CD4-positive, alpha-beta T cell (primary cell): ENCODE data around the gene GNG4. TPM values are rescaled to one million over a fixed set of nuclear protein-coding genes. Genes with fewer than 3 reads are reported as not detected.
"Not testable (repeated sequence)": the region's sequence is repeated elsewhere in the genome, so short reads cannot be mapped to it uniquely, and the experiment has no call there.

Experiments
- ATAC-seq: fragments of 200-7000 bp; cut with Tn5 transposase; one replicate; pipeline ENCODE4 v1.10.0; 2022; ENCODE audit warnings: mild to moderate bottlenecking; ENCODE audit not compliant: poor library complexity
- CTCF ChIA-PET: fragments of 350-600 bp; sonication (Branson Sonifier 250); formaldehyde crosslinking; loops from one replicate; lab custom pipeline; 2021; ENCODE audit warnings: antibody characterized with exemption, inconsistent platforms; lab: Charles Lee
- POLR2A ChIA-PET: fragments of 350-600 bp; sonication (Branson Sonifier 250); formaldehyde crosslinking; loops from one replicate; lab custom pipeline; 2021; ENCODE audit warnings: antibody characterized with exemption, inconsistent platforms; lab: Charles Lee
- DNase-seq, 14 experiments: peaks; one replicate each; pipeline ENCODE4 v3.0.0-alpha.2; 2013 to 2020; ENCODE audit warnings: mixed read lengths in 2 of 14
- H3K27ac ChIP-seq, 2 donors: one replicate each; pipeline versions ENCODE4 v1.5.1 to v1.7.0; 2013; ENCODE audit warnings: low read length in 2 of 2, low read depth in 1 of 2, mild to moderate bottlenecking in 1 of 2
- H3K27me3 ChIP-seq, 2 experiments: 1 replicate in 1 of 2; 2 replicates in 1 of 2; pipeline versions ENCODE4 v1.6.1 to v1.7.0; 2013; ENCODE audit warnings: low read length in 2 of 2, control low read depth in 1 of 2, mild to moderate bottlenecking in 1 of 2, moderate library complexity in 1 of 2; ENCODE audit not compliant: insufficient read depth in 2 of 2, control insufficient read depth in 1 of 2
- H3K36me3 ChIP-seq: one replicate; pipeline ENCODE4 v1.6.1; 2013; ENCODE audit warnings: low read length, control low read depth; ENCODE audit not compliant: insufficient read depth
- H3K4me1 ChIP-seq: one replicate; pipeline ENCODE4 v1.6.1; 2013; ENCODE audit warnings: low read length, control low read depth; ENCODE audit not compliant: insufficient read depth
- H3K4me3 ChIP-seq: one replicate; pipeline ENCODE4 v1.5.1; 2013; ENCODE audit warnings: mild to moderate bottlenecking, low read length, moderate library complexity
- H3K9me3 ChIP-seq, 2 experiments: 1 replicate in 1 of 2; 2 replicates in 1 of 2; pipeline versions ENCODE4 v1.6.1 to v1.7.0; 2013; ENCODE audit warnings: low read length in 2 of 2, mild to moderate bottlenecking in 2 of 2, control low read depth in 1 of 2, moderate library complexity in 1 of 2; ENCODE audit not compliant: control insufficient read depth in 1 of 2, insufficient read depth in 1 of 2
- H3K27ac Mint-ChIP-seq: one replicate; pipeline ENCODE4 v1.8.0; 2020; ENCODE audit warnings: mixed read lengths
- H3K27me3 Mint-ChIP-seq: one replicate; pipeline ENCODE4 v1.8.0; 2021; ENCODE audit warnings: mixed read lengths
- H3K36me3 Mint-ChIP-seq: one replicate; pipeline ENCODE4 v1.8.0; 2021; ENCODE audit warnings: low read depth, mixed read lengths
- H3K4me1 Mint-ChIP-seq: one replicate; pipeline ENCODE4 v1.8.0; 2021; ENCODE audit warnings: low read depth, mixed read lengths
- H3K4me3 Mint-ChIP-seq: one replicate; pipeline ENCODE4 v1.8.0; 2020; ENCODE audit warnings: mild to moderate bottlenecking, mixed read lengths
- H3K9me3 Mint-ChIP-seq: one replicate; pipeline ENCODE4 v1.8.0; 2020; ENCODE audit warnings: mixed read lengths
- CTCF ChIP-seq: fragments of 200-600 bp; IDR thresholded peaks from one replicate; pipeline ENCODE4 v1.8.0; 2022; ENCODE audit warnings: antibody characterized with exemption, mild to moderate bottlenecking
- intact Hi-C, 2 experiments: fragments of 100-400 bp; cut with DNase I in 1 of 2; cut with micrococcal nuclease in 1 of 2; formaldehyde crosslinking; loops; one replicate each; pipeline versions ENCODE4 v1.15.1 to v1.9.0; 2023 to 2025; cut with DNase I, micrococcal nuclease
- total RNA-seq, 174 experiments: library from RNA in 2 of 174; stranded (reverse) in 2 of 174; gene quantifications; one replicate each; pipeline ENCODE4 v1.2.3 and lab custom pipeline; 2021 to 2026

The GNG4 gene
- total RNA-seq, 2 experiments from 2014 or later: not detected

- peaks cover 19% of the 10 kb centered on the region for H3K4me1 Mint-ChIP-seq
- Histone ChIP-seq H3K9me3 (no peaks in the 10 kb centered on the region), H3K4me3 (peak overlapping the region; percentile 60), H3K4me1 (peaks cover 29% of the 10 kb centered on the region), H3K27ac (peak overlapping the region; percentile 27 to 67), H3K27me3 (no peaks in the 10 kb centered on the region), H3K36me3 (no peaks in the 10 kb centered on the region)
- H3K27me3 Mint-ChIP-seq: peaks cover 21% of the 10 kb centered on the region
- no peaks in the 10 kb centered on the region for H3K9me3 Mint-ChIP-seq
- POLR2A ChIA-PET: no interaction called here
- DNase-seq (peak; percentile 28 to 88 (median 62)), ATAC-seq (peak; percentile 85)
- no peaks in the 10 kb centered on the region for H3K36me3 Mint-ChIP-seq
- peak overlapping the region; percentile 84 for H3K4me3 Mint-ChIP-seq
- CTCF ChIA-PET: interaction anchor here (1.1 kb wide), 1 partner anchor 137 kb away, joined by 5 read pairs; the partner anchor contains the start of gene B3GALNT2
- H3K27ac Mint-ChIP-seq: peak overlapping the region; percentile 78
- intact Hi-C loops: no loop called here
- no peak for TF ChIP-seq CTCF
Observed at GRCh38 chr1:235642011-235642942, 7.3 kb downstream of the GNG4 start.

GRCh38 chr1:235640580-235640979 is 9.0 kb downstream of the GNG4 start:
- Mint-ChIP-seq H3K4me1 (peaks cover 19% of the 10 kb centered on the region), H3K27ac (no peak overlapping the region), H3K36me3 (no peaks in the 10 kb centered on the region), H3K4me3 (no peak overlapping the region), H3K9me3 (no peaks in the 10 kb centered on the region), H3K27me3 (peaks cover 5% of the 10 kb centered on the region)
- TF ChIP-seq CTCF: no peak
- no peak overlapping the region for H3K4me3 ChIP-seq
- H3K27ac ChIP-seq: no peak overlapping the region
- no peaks in the 10 kb centered on the region for H3K27me3 ChIP-seq
- ChIA-PET POLR2A (no interaction called here), CTCF (no interaction called here)
- no peaks in the 10 kb centered on the region for H3K9me3 ChIP-seq
- intact Hi-C loops: no loop called here
- no peak for ATAC-seq
- H3K4me1 ChIP-seq: peaks cover 29% of the 10 kb centered on the region
- DNase-seq: peak in 1 of 14 experiments; percentile 22
- no peaks in the 10 kb centered on the region for H3K36me3 ChIP-seq

GRCh38 chr1:235639226-235640205 is 10.1 kb downstream of the GNG4 start:
- Histone ChIP-seq H3K27me3 (no peaks in the 10 kb centered on the region), H3K4me3 (no peak overlapping the region), H3K4me1 (peaks cover 29% of the 10 kb centered on the region), H3K27ac (no peak overlapping the region), H3K9me3 (no peaks in the 10 kb centered on the region), H3K36me3 (no peaks in the 10 kb centered on the region)
- TF ChIP-seq CTCF: no peak
- no peak overlapping the region for H3K4me3 Mint-ChIP-seq
- H3K4me1 Mint-ChIP-seq: peaks cover 19% of the 10 kb centered on the region
- H3K27ac Mint-ChIP-seq: no peak overlapping the region
- H3K27me3 Mint-ChIP-seq: peaks cover 4% of the 10 kb centered on the region
- no peaks in the 10 kb centered on the region for H3K9me3 Mint-ChIP-seq
- CTCF ChIA-PET: no interaction called here
- POLR2A ChIA-PET: no interaction called here
- H3K36me3 Mint-ChIP-seq: no peaks in the 10 kb centered on the region
- peak in 1 of 14 experiments; percentile 27 for DNase-seq
- no peak for ATAC-seq
- intact Hi-C loops: no loop called here

- intact Hi-C loops, H3K36me3 ChIP-seq, DNase-seq, H3K36me3 Mint-ChIP-seq, H3K27me3 Mint-ChIP-seq, POLR2A ChIA-PET, ATAC-seq, H3K27ac ChIP-seq, H3K9me3 ChIP-seq, CTCF ChIA-PET, H3K27ac Mint-ChIP-seq, H3K4me3 ChIP-seq, H3K27me3 ChIP-seq, H3K9me3 Mint-ChIP-seq, H3K4me3 Mint-ChIP-seq: not testable (repeated sequence)
- peaks cover 29% of the 10 kb centered on the region for H3K4me1 ChIP-seq
- peaks cover 19% of the 10 kb centered on the region for H3K4me1 Mint-ChIP-seq
Observed at GRCh38 chr1:235638612-235639011, 11.0 kb downstream of the GNG4 start.
